Activated CD8-positive, alpha-beta memory T cell treated with anti-CD3 and anti-CD28 coated beads, Interleukin-2, amount 50 U/mL, for 1 hour (primary cell): ENCODE results near the gene RAB26.

Experiments
- DNase-seq: peaks from one replicate; pipeline ENCODE4 v3.0.0-alpha.2; 2020; ENCODE audit errors: extremely low read depth

Gene RAB26

GRCh38 chr16:2142942-2143877 lies 5.2 kb upstream of the RAB26 start:
- no peak for DNase-seq

GRCh38 chr16:2143878-2144485 lies 4.4 kb upstream of the RAB26 start:
- no peak for DNase-seq

GRCh38 chr16:2145843-2146242 lies 2.6 kb upstream of the RAB26 start:
- DNase-seq = no peak

GRCh38 chr16:2147378-2147777 lies 1.0 kb upstream of the RAB26 start:
- DNase-seq = no peak

GRCh38 chr16:2148714-2149629 lies 547 bp downstream of the RAB26 start:
- DNase-seq = no peak

- no peak for DNase-seq
These were observed 1.4 kb downstream of the RAB26 start for GRCh38 chr16:2149630-2150417.

- no peak for DNase-seq
These were observed 2.2 kb downstream of the RAB26 start for GRCh38 chr16:2150418-2151187.

GRCh38 chr16:2151188-2152091 lies 3.0 kb downstream of the RAB26 start:
- no peak for DNase-seq

- DNase-seq = no peak
These were observed 4.5 kb downstream of the RAB26 start for GRCh38 chr16:2152695-2153506.

GRCh38 chr16:2154533-2155090 lies 6.2 kb downstream of the RAB26 start:
- no peak for DNase-seq

- peak; percentile 98 for DNase-seq
These were observed 6.9 kb downstream of the RAB26 start, which contains the start of gene TRAF7 for GRCh38 chr16:2155091-2155950. TSS of gene TRAF7 (plus strand) at chr16:2155782. CDS start at chr16:2163921, 8,139 bp downstream.

GRCh38 chr16:2155977-2156848 lies 7.8 kb downstream of the RAB26 start:
- no peak for DNase-seq

GRCh38 chr16:2156849-2157224 lies 8.4 kb downstream of the RAB26 start:
- no peak for DNase-seq

- DNase-seq = no peak
These were observed 9.2 kb downstream of the RAB26 start for GRCh38 chr16:2157480-2158261.

GRCh38 chr16:2158262-2158638 lies 9.8 kb downstream of the RAB26 start:
- DNase-seq = no peak
